Measurements from ENCODE around the gene SSR4.

DNA sequence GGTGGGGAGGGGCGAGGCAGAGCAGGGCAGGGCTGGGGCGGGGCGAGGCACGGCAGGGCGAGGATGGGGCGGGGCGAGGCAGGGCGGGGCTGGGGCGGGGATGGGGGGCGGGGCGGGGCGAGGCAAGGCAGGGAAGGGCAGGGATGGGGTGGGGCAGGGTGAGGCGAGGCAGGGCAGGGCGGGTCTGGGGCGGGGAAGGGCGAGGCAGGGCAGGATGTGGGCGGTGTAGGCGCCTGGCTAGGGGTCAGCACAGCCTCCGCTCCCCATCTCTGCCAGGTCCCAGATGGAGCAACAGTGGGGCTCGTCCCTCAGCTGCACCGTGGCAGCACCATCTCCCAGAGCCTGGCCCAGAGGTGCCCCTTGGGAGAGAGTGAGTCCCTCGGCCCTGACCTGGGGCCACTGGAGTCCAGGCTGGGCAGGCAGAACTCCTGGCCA is 17.8 kb upstream of the SSR4 start:
- TF ChIP-seq, protein P1, sequence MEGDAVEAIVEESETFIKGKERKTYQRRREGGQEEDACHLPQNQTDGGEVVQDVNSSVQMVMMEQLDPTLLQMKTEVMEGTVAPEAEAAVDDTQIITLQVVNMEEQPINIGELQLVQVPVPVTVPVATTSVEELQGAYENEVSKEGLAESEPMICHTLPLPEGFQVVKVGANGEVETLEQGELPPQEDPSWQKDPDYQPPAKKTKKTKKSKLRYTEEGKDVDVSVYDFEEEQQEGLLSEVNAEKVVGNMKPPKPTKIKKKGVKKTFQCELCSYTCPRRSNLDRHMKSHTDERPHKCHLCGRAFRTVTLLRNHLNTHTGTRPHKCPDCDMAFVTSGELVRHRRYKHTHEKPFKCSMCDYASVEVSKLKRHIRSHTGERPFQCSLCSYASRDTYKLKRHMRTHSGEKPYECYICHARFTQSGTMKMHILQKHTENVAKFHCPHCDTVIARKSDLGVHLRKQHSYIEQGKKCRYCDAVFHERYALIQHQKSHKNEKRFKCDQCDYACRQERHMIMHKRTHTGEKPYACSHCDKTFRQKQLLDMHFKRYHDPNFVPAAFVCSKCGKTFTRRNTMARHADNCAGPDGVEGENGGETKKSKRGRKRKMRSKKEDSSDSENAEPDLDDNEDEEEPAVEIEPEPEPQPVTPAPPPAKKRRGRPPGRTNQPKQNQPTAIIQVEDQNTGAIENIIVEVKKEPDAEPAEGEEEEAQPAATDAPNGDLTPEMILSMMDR (IDR thresholded peaks at IDR 0.05; ENCODE audit: low read depth, low read length, poor library complexity, severe bottlenecking) = no peak
- no peak for TF ChIP-seq EZH2phosphoT487 (IDR thresholded peaks at IDR 0.05; ENCODE audit: borderline replicate concordance, low read length)

Measured in DOHH2 (cell line).